ENCODE data around the gene MYO7B.

Gene MYO7B

GRCh38 chr2:127610561-127610960, 75.1 kb downstream of the MYO7B start:
- DNase-seq (ENCODE audit: low read depth): no peak

- DNase-seq (ENCODE audit: low read depth): no peak
Measured at GRCh38 chr2:127611076-127611925, 75.8 kb downstream of the MYO7B start.

GRCh38 chr2:127612111-127612822, 76.8 kb downstream of the MYO7B start:
- no peak for DNase-seq (ENCODE audit: low read depth)

- no peak for DNase-seq (ENCODE audit: low read depth)
Measured at GRCh38 chr2:127614246-127614645, 78.8 kb downstream of the MYO7B start.

- DNase-seq (ENCODE audit: low read depth): no peak
Measured at GRCh38 chr2:127614731-127615130, 79.2 kb downstream of the MYO7B start.

GRCh38 chr2:127615511-127616166, 80.2 kb downstream of the MYO7B start:
- no peak for DNase-seq (ENCODE audit: low read depth)

GRCh38 chr2:127618551-127619202, 83.2 kb downstream of the MYO7B start:
- no peak for DNase-seq (ENCODE audit: low read depth)

GRCh38 chr2:127619203-127619590, 83.7 kb downstream of the MYO7B start:
- DNase-seq (ENCODE audit: low read depth): no peak

GRCh38 chr2:127619877-127620705, 84.6 kb downstream of the MYO7B start:
- no peak for DNase-seq (ENCODE audit: low read depth)

GRCh38 chr2:127620866-127621265, 85.4 kb downstream of the MYO7B start:
- DNase-seq (ENCODE audit: low read depth): no peak

GRCh38 chr2:127621981-127622431, 86.5 kb downstream of the MYO7B start:
- DNase-seq (ENCODE audit: low read depth): no peak

GRCh38 chr2:127622561-127623387, 87.3 kb downstream of the MYO7B start:
- no peak for DNase-seq (ENCODE audit: low read depth)

GRCh38 chr2:127623388-127624319, 88.2 kb downstream of the MYO7B start:
- no peak for DNase-seq (ENCODE audit: low read depth)

GRCh38 chr2:127624320-127624755, 88.9 kb downstream of the MYO7B start:
- DNase-seq (ENCODE audit: low read depth): no peak

- no peak for DNase-seq (ENCODE audit: low read depth)
Measured at GRCh38 chr2:127624756-127625571, 89.5 kb downstream of the MYO7B start.

GRCh38 chr2:127625572-127625951, 90.1 kb downstream of the MYO7B start:
- no peak for DNase-seq (ENCODE audit: low read depth)

GRCh38 chr2:127626175-127626574, 90.7 kb downstream of the MYO7B start:
- no peak for DNase-seq (ENCODE audit: low read depth)
